H1 (cell line): ENCODE results near the gene OTUD4. TPM values are rescaled to one million over a fixed set of nuclear protein-coding genes. Genes with fewer than 3 reads are reported as not detected.

ENCODE experiments used
- E2F6 ChIP-seq: IDR thresholded peaks from 2 replicates; pipeline ENCODE4 v1.6.1; 2012; ENCODE audit warnings: inconsistent platforms
- JUND ChIP-seq: IDR thresholded peaks from 2 replicates; pipeline ENCODE4 v1.6.1; 2011; ENCODE audit warnings: mild to moderate bottlenecking, improper control_type of control experiment, low read length
- KDM4A ChIP-seq: IDR thresholded peaks from one replicate; pipeline ENCODE4 v1.7.1; 2012; ENCODE audit warnings: low read depth, mild to moderate bottlenecking, moderate library complexity, low read length, inconsistent platforms; ENCODE audit not compliant: severe bottlenecking
- KDM5A ChIP-seq: fragments of 200-600 bp; IDR thresholded peaks from 2 replicates; pipeline ENCODE4 v1.7.1; 2012; ENCODE audit warnings: mild to moderate bottlenecking, low read length, inconsistent platforms, mixed read lengths
- RNF2 ChIP-seq: fragments of 200-900, 300-1000 bp; sonication (generic); IDR thresholded peaks from 2 replicates; pipeline ENCODE4 v1.7.1; 2016; ENCODE audit warnings: borderline replicate concordance, low read depth, mild to moderate bottlenecking, antibody characterized with exemption, low read length; ENCODE audit not compliant: poor library complexity, severe bottlenecking; ENCODE audit errors: missing control alignments
- SP4 ChIP-seq: IDR thresholded peaks from 2 replicates; pipeline ENCODE4 v1.6.1; 2012; ENCODE audit warnings: low read length, inconsistent platforms
- polyA plus RNA-seq, 7 experiments: library from polyadenylated mRNA; depleted of rRNA in 3 of 7; stranded (reverse) in 5 of 7; unstranded in 2 of 7; fragments of >200 nt in 5 of 7; fragments of 200-250 nt in 2 of 7; gene quantifications; 1 replicate in 5 of 7; 2 replicates in 1 of 7; 4 replicates in 1 of 7; pipeline versions ENCODE4 v1.2.1 to v1.2.3, GENCODE V29; 2011 to 2013; ENCODE audit warnings: missing spikeins in 2 of 7, mixed read lengths in 2 of 7
- total RNA-seq: library from RNA; stranded (reverse); fragmentation: NEBNext Ultra II Directional; extraction: Animal tissue kit (Norgen Biotek cat#: 25700); gene quantifications from 2 replicates; pipeline ENCODE4 v1.2.1, GENCODE V29; 2021

Gene OTUD4
- total and polyA plus RNA-seq, 2 of the 8 experiments (the other 6 are each of a cell fraction or from before 2014, with no cell fraction given) = 17.4 to 57.0 TPM

GRCh38 chr4:145132511-145133098, 47.8 kb downstream of the OTUD4 start (continued):
- no peak for TF ChIP-seq KDM4A
- TF ChIP-seq E2F6 = no peak
- TF ChIP-seq KDM5A = no peak
- TF ChIP-seq JUND = no peak
- TF ChIP-seq SP4 = no peak
- no peak for TF ChIP-seq RNF2
